ENCODE measurements around the gene CDH9. TPM values are rescaled to one million over a fixed set of nuclear protein-coding genes. Genes with fewer than 3 reads are reported as not detected.

The CDH9 gene
- total RNA-seq, 2 experiments from 2014 or later, result not detected

- peaks cover 10% of the 10 kb centered on the region for H3K9me3 Mint-ChIP-seq
- H3K36me3 Mint-ChIP-seq (ENCODE audit: low read depth), result no peaks in the 10 kb centered on the region
- intact Hi-C loops (cut with DNase I, micrococcal nuclease), result no loop called here
Observed at GRCh38 chr5:26893078-26893477, 145.3 kb downstream of the CDH9 start.

GRCh38 chr5:26889815-26890214 is 148.6 kb downstream of the CDH9 start:
- Histone ChIP-seq H3K4me3 (ENCODE audit: low read length) (no peak overlapping the region), H3K4me1 (ENCODE audit: insufficient read depth, low read length) (no peaks in the 10 kb centered on the region), H3K27me3 (ENCODE audit: control insufficient read depth in 1 of 2, insufficient read depth in 2 of 2, low read length in 2 of 2) (no peaks in the 10 kb centered on the region), H3K27ac (ENCODE audit: low read depth in 1 of 2, low read length in 2 of 2) (no peak overlapping the region), H3K9me3 (ENCODE audit: control insufficient read depth in 1 of 2, insufficient read depth in 1 of 2, low read length in 2 of 2) (peaks cover 0 to 9% of the 10 kb centered on the region in 2 experiments), H3K36me3 (ENCODE audit: insufficient read depth, low read length) (no peaks in the 10 kb centered on the region)
- Mint-ChIP-seq H3K36me3 (ENCODE audit: low read depth) (no peaks in the 10 kb centered on the region), H3K27ac (no peak overlapping the region), H3K4me1 (ENCODE audit: low read depth) (no peaks in the 10 kb centered on the region), H3K9me3 (peaks cover 7% of the 10 kb centered on the region), H3K4me3 (no peak overlapping the region), H3K27me3 (no peaks in the 10 kb centered on the region)
- no peak for DNase-seq
- POLR2A ChIA-PET, result no interaction called here
- TF ChIP-seq CTCF (IDR thresholded peaks at IDR 0.05), result no peak
- intact Hi-C loops (cut with DNase I, micrococcal nuclease), result no loop called here
- CTCF ChIA-PET, result no interaction called here
- no peak for ATAC-seq (ENCODE audit: poor library complexity)

More at GRCh38 chr5:26893078-26893477, 145.3 kb downstream of the CDH9 start:
- DNase-seq, result no peak
- POLR2A ChIA-PET, result no interaction called here
- TF ChIP-seq CTCF (IDR thresholded peaks at IDR 0.05), result no peak
- H3K4me3 Mint-ChIP-seq, result no peak overlapping the region
- Histone ChIP-seq H3K36me3 (ENCODE audit: insufficient read depth, low read length) (no peaks in the 10 kb centered on the region), H3K4me1 (ENCODE audit: insufficient read depth, low read length) (no peaks in the 10 kb centered on the region), H3K4me3 (ENCODE audit: low read length) (no peak overlapping the region), H3K9me3 (ENCODE audit: control insufficient read depth in 1 of 2, insufficient read depth in 1 of 2, low read length in 2 of 2) (peaks cover 0 to 5% of the 10 kb centered on the region in 2 experiments), H3K27me3 (ENCODE audit: control insufficient read depth in 1 of 2, insufficient read depth in 2 of 2, low read length in 2 of 2) (no peaks in the 10 kb centered on the region), H3K27ac (ENCODE audit: low read depth in 1 of 2, low read length in 2 of 2) (no peak overlapping the region)
- ATAC-seq (ENCODE audit: poor library complexity), result no peak
- H3K27me3 Mint-ChIP-seq, result no peaks in the 10 kb centered on the region
- H3K4me1 Mint-ChIP-seq (ENCODE audit: low read depth), result no peaks in the 10 kb centered on the region
- CTCF ChIA-PET, result no interaction called here
- no peak overlapping the region for H3K27ac Mint-ChIP-seq

GRCh38 chr5:26884481-26884880 is 153.9 kb downstream of the CDH9 start:
- Histone ChIP-seq H3K4me1 (ENCODE audit: insufficient read depth, low read length) (no peaks in the 10 kb centered on the region), H3K4me3 (ENCODE audit: low read length) (no peak overlapping the region), H3K27ac (ENCODE audit: low read depth in 1 of 2, low read length in 2 of 2) (no peak overlapping the region), H3K27me3 (ENCODE audit: control insufficient read depth in 1 of 2, insufficient read depth in 2 of 2, low read length in 2 of 2) (no peaks in the 10 kb centered on the region), H3K9me3 (ENCODE audit: control insufficient read depth in 1 of 2, insufficient read depth in 1 of 2, low read length in 2 of 2) (peaks cover 0 to 4% of the 10 kb centered on the region in 2 experiments), H3K36me3 (ENCODE audit: insufficient read depth, low read length) (no peaks in the 10 kb centered on the region)
- Mint-ChIP-seq H3K36me3 (ENCODE audit: low read depth) (no peaks in the 10 kb centered on the region), H3K4me1 (ENCODE audit: low read depth) (no peaks in the 10 kb centered on the region), H3K9me3 (peaks cover 6% of the 10 kb centered on the region), H3K27ac (no peak overlapping the region), H3K4me3 (no peak overlapping the region), H3K27me3 (no peaks in the 10 kb centered on the region)
- CTCF ChIA-PET, result no interaction called here
- POLR2A ChIA-PET, result no interaction called here
- TF ChIP-seq CTCF (IDR thresholded peaks at IDR 0.05), result no peak
- ATAC-seq (ENCODE audit: poor library complexity) (no peak), DNase-seq (no peak)
- intact Hi-C loops (cut with DNase I, micrococcal nuclease), result no loop called here

All from CD4-positive, alpha-beta T cell (primary cell).